ENCODE data around the gene TACR1. TPM values are rescaled to one million over a fixed set of nuclear protein-coding genes. Genes with fewer than 3 reads are reported as not detected.

The TACR1 gene
- total RNA-seq, 1 experiment from 2014 or later = not detected

DNA sequence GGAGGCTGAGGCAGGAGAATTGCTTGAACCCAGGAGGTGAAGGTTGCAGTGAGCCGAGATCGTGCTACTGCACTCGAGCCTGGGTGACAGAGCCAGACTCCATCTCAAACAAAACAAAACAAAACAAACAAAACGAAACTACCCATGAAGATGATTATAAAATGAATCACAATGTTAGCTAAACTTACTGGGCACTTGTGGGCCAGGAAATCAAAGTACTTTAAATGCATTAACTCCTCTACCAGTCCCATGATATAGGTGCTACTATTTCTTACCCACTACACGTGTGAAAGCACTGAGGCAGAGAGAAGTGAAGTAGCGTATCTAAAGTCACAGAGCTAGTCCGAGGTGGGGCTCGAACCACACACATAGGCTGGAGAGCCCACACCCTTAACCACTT is 187.2 kb downstream of the TACR1 start:
- no peaks in the 10 kb centered on the region for H3K4me1 Mint-ChIP-seq (ENCODE audit: low read depth, unreplicated experiment)
- BruUV-seq (replicated peaks) = no TSS peak
- no peaks in the 10 kb centered on the region for H3K36me3 Mint-ChIP-seq (ENCODE audit: insufficient read depth, unreplicated experiment)
- H3K27ac Mint-ChIP-seq (ENCODE audit: unreplicated experiment) = no peak overlapping the region
- intact Hi-C loops (cut with micrococcal nuclease; ENCODE audit: unreplicated experiment) = no loop called here
- DNase-seq = no peak
- CTCF ChIA-PET = no interaction called here
- H3K27me3 Mint-ChIP-seq (ENCODE audit: unreplicated experiment) = no peaks in the 10 kb centered on the region
- TF ChIP-seq, protein P1, sequence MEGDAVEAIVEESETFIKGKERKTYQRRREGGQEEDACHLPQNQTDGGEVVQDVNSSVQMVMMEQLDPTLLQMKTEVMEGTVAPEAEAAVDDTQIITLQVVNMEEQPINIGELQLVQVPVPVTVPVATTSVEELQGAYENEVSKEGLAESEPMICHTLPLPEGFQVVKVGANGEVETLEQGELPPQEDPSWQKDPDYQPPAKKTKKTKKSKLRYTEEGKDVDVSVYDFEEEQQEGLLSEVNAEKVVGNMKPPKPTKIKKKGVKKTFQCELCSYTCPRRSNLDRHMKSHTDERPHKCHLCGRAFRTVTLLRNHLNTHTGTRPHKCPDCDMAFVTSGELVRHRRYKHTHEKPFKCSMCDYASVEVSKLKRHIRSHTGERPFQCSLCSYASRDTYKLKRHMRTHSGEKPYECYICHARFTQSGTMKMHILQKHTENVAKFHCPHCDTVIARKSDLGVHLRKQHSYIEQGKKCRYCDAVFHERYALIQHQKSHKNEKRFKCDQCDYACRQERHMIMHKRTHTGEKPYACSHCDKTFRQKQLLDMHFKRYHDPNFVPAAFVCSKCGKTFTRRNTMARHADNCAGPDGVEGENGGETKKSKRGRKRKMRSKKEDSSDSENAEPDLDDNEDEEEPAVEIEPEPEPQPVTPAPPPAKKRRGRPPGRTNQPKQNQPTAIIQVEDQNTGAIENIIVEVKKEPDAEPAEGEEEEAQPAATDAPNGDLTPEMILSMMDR (IDR thresholded peaks at IDR 0.05; ENCODE audit: unreplicated experiment) = no peak
- no peaks in the 10 kb centered on the region for H3K9me3 Mint-ChIP-seq (ENCODE audit: low read depth, unreplicated experiment)
- H3K4me3 Mint-ChIP-seq (ENCODE audit: low read depth, unreplicated experiment) = no peak overlapping the region

DNA sequence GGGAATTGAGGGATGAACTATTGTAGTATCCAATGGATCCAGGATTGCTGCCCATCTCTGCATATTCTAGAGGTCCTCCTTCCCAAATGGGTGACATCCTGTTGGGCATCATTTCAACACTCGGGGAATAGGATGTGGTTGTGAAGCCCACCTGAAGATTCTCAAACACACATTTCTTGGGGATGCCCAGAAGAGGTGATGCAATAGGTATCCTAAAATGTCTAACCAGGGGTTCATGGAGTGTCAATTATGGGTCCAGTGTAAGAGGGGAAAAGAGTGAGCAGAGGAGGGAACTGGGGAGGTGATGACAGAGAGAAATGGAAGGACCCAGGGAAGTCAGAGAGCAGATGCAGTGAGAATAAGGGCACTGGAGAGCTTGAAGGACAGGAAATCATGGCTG is 188.7 kb downstream of the TACR1 start:
- Mint-ChIP-seq H3K27me3 (ENCODE audit: unreplicated experiment) (no peaks in the 10 kb centered on the region), H3K4me3 (ENCODE audit: low read depth, unreplicated experiment) (no peak overlapping the region), H3K27ac (ENCODE audit: unreplicated experiment) (no peak overlapping the region), H3K4me1 (ENCODE audit: low read depth, unreplicated experiment) (no peaks in the 10 kb centered on the region), H3K36me3 (ENCODE audit: insufficient read depth, unreplicated experiment) (no peaks in the 10 kb centered on the region), H3K9me3 (ENCODE audit: low read depth, unreplicated experiment) (no peaks in the 10 kb centered on the region)
- DNase-seq = no peak
- BruUV-seq (replicated peaks) = no TSS peak
- intact Hi-C loops (cut with micrococcal nuclease; ENCODE audit: unreplicated experiment) = no loop called here
- CTCF ChIA-PET = interaction anchor here (0.6 kb wide), 1 partner anchor 18 kb away, joined by 3 read pairs; no protein-coding TSS in a partner anchor
- TF ChIP-seq, protein P1 (IDR thresholded peaks at IDR 0.05; ENCODE audit: unreplicated experiment) = no peak

DNA sequence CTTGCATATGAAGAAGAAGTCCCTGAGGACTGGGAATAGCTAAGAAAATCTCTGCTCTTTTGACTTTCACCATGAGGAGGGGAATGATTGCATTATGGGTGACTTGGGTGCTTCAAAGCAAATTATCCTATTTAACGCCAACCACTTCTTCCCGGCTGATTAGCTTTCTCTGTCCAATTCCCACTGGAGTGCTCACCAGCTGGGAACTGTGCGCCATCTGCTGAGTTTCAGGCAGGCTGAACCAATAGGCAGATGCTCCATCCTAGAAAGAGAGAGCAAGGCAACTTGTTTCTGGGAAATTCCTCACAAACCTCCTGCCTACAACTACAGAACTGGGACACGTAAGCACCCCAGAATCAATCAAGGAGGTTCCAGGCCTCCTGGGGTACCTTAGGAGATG is 191.5 kb downstream of the TACR1 start:
- Mint-ChIP-seq H3K4me3 (ENCODE audit: low read depth, unreplicated experiment) (no peak overlapping the region), H3K36me3 (ENCODE audit: insufficient read depth, unreplicated experiment) (no peaks in the 10 kb centered on the region), H3K27me3 (ENCODE audit: unreplicated experiment) (no peaks in the 10 kb centered on the region), H3K9me3 (ENCODE audit: low read depth, unreplicated experiment) (no peaks in the 10 kb centered on the region), H3K27ac (ENCODE audit: unreplicated experiment) (no peak overlapping the region), H3K4me1 (ENCODE audit: low read depth, unreplicated experiment) (no peaks in the 10 kb centered on the region)
- CTCF ChIA-PET = no interaction called here
- TF ChIP-seq, protein P1 (IDR thresholded peaks at IDR 0.05; ENCODE audit: unreplicated experiment) = no peak
- no TSS peak for BruUV-seq (replicated peaks)
- intact Hi-C loops (cut with micrococcal nuclease; ENCODE audit: unreplicated experiment) = no loop called here
- DNase-seq = no peak

DNA sequence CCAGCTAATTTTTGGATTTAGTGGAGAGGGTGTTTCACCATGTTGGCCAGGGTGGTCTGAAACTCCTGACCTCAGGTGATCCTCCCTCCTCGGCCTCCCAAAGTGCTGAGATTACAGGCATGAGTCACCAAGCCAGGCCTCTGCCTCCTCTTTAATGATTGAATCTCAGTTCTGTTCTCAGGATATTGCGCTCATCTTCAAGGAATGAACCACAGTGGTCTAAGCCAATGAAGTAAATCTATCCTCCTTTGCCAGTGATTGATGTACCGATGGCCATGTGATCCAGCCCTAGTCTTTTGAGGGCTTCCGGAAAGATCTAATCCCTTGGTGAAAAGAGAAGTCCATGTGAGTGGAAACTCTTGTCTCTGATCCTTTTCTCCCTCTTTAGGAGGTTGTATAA is 192.3 kb downstream of the TACR1 start:
- Mint-ChIP-seq H3K36me3 (ENCODE audit: insufficient read depth, unreplicated experiment) (no peaks in the 10 kb centered on the region), H3K9me3 (ENCODE audit: low read depth, unreplicated experiment) (no peaks in the 10 kb centered on the region), H3K4me3 (ENCODE audit: low read depth, unreplicated experiment) (no peak overlapping the region), H3K27ac (ENCODE audit: unreplicated experiment) (no peak overlapping the region), H3K4me1 (ENCODE audit: low read depth, unreplicated experiment) (no peaks in the 10 kb centered on the region), H3K27me3 (ENCODE audit: unreplicated experiment) (no peaks in the 10 kb centered on the region)
- no TSS peak for BruUV-seq (replicated peaks)
- DNase-seq = no peak
- intact Hi-C loops (cut with micrococcal nuclease; ENCODE audit: unreplicated experiment) = no loop called here
- TF ChIP-seq, protein P1 (IDR thresholded peaks at IDR 0.05; ENCODE audit: unreplicated experiment) = no peak
- CTCF ChIA-PET = no interaction called here
